Right lobe of liver (tissue), 4 donors: ENCODE results near the gene RAD54L.

Experiments
- POLR2A ChIP-seq: fragments of 450-650 bp; IDR thresholded peaks from one replicate; pipeline ENCODE4 v1.6.1; 2017; ENCODE audit warnings: antibody characterized with exemption, mild to moderate bottlenecking
- TF ChIP-seq, protein P1 (sequence below), 4 donors: fragments of 200-600 bp in 3 of 4; fragments of 450-650 bp in 1 of 4; IDR thresholded peaks; one replicate each; pipeline versions ENCODE4 v1.5.1 to v1.8.0; 2016 to 2022; ENCODE audit warnings: antibody characterized with exemption in 4 of 4, mild to moderate bottlenecking in 2 of 4
- donor health status: DM: no; HTN: no; CAD: no.
- donor health status: DM: no; HTN: no; CAD: no.
- donor health status: DM: no; HTN: yes; CAD: no.

DNA sequence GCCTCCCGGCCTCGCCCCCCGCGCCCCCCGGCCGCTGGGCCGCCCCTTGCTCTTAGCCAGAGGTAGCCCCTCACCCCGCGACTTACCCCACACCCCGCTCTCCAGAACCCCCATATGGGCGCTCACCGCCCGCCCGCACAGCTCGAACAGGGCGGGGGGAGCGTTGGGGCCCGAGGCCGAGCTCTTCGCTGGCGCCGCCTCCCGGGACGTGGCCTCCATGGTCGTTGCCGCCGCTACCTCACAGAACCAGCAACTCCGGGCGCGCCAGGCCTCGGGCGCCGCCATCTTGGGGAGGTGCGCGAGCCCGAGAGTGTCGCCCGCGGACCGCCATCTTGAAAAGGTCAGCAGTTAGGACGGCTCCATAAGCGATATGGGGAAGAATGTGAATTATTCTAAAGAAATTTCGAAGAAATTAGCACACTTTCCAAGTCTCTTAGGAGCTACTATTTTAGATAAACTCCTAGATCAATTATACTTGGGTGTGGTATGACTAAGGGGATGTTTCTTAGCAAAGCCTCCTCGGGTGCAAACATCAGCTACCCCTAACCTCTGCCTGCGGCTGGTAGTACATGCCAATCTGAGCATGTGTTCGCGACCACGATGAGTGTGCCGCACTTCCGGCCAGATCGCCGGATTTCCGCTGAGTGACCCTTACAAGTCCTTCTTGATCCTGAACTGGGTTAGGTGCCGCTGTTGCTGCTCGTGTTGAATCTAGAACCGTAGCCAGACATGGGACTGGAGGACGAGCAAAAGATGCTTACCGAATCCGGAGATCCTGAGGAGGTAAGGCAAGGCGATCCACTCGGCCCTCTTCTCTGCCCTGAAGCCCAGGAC lies 55.7 kb downstream of the RAD54L start, which contains the start of the genes LRRC41 and UQCRH:
- peak; percentile 92 for TF ChIP-seq POLR2A
- TF ChIP-seq, protein P1, sequence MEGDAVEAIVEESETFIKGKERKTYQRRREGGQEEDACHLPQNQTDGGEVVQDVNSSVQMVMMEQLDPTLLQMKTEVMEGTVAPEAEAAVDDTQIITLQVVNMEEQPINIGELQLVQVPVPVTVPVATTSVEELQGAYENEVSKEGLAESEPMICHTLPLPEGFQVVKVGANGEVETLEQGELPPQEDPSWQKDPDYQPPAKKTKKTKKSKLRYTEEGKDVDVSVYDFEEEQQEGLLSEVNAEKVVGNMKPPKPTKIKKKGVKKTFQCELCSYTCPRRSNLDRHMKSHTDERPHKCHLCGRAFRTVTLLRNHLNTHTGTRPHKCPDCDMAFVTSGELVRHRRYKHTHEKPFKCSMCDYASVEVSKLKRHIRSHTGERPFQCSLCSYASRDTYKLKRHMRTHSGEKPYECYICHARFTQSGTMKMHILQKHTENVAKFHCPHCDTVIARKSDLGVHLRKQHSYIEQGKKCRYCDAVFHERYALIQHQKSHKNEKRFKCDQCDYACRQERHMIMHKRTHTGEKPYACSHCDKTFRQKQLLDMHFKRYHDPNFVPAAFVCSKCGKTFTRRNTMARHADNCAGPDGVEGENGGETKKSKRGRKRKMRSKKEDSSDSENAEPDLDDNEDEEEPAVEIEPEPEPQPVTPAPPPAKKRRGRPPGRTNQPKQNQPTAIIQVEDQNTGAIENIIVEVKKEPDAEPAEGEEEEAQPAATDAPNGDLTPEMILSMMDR (IDR thresholded peaks at IDR 0.05) = no peak
